Smooth muscle cell (in vitro differentiated cells): Measurements from ENCODE around the gene ZNF519. TPM values are rescaled to one million over a fixed set of nuclear protein-coding genes. Genes with fewer than 3 reads are reported as not detected.
A peak's percentile ranks its signal among the peaks of the same experiment; 100 is the strongest.

Source experiments
- DNase-seq: peaks from one replicate; lab custom pipeline; 2025; ENCODE audit not compliant: unreplicated experiment; lab: John Stamatoyannopoulos, UW
- H2AFZ ChIP-seq: fragments of 200-600 bp; sonication (generic); 2 replicates; pipeline ENCODE4 v1.6.0; 2016; ENCODE audit warnings: antibody characterized with exemption, low read depth, mild to moderate bottlenecking
- H3F3A ChIP-seq: fragments of 200-600 bp; sonication (generic); 2 replicates; pipeline ENCODE4 v1.6.0; 2017; ENCODE audit warnings: antibody characterized with exemption, low read depth
- H3K27ac ChIP-seq: fragments of 200-600 bp; sonication (generic); 2 replicates; pipeline ENCODE4 v1.5.1; 2016; ENCODE audit warnings: low read depth, mild to moderate bottlenecking
- H3K27me3 ChIP-seq: fragments of 200-600 bp; sonication (generic); 2 replicates; pipeline ENCODE4 v1.6.1; 2016; ENCODE audit warnings: low read depth, mild to moderate bottlenecking
- H3K36me3 ChIP-seq: fragments of 200-600 bp; sonication (generic); 2 replicates; pipeline ENCODE4 v1.5.1; 2016; ENCODE audit warnings: low read depth
- H3K4me1 ChIP-seq: fragments of 200-600 bp; sonication (generic); 2 replicates; pipeline ENCODE4 v1.5.1; 2016; ENCODE audit warnings: low read depth
- H3K4me2 ChIP-seq: fragments of 200-600 bp; sonication (generic); 2 replicates; pipeline ENCODE4 v1.6.0; 2016; ENCODE audit warnings: mild to moderate bottlenecking
- H3K4me3 ChIP-seq: fragments of 200-600 bp; sonication (generic); 2 replicates; pipeline ENCODE4 v1.5.1; 2016; ENCODE audit warnings: mild to moderate bottlenecking
- H3K79me2 ChIP-seq: fragments of 200-600 bp; sonication (generic); 2 replicates; pipeline ENCODE4 v1.6.0; 2016; ENCODE audit warnings: low read depth, mild to moderate bottlenecking
- H3K9ac ChIP-seq: fragments of 200-600 bp; sonication (generic); 2 replicates; pipeline ENCODE4 v1.6.0; 2016; ENCODE audit warnings: low read depth
- H3K9me3 ChIP-seq: fragments of 200-600 bp; sonication (generic); replicated peaks from 2 replicates; pipeline ENCODE4 v1.5.1; 2016; ENCODE audit warnings: low read depth
- H4K20me1 ChIP-seq: fragments of 200-600 bp; sonication (generic); 2 replicates; pipeline ENCODE4 v1.6.0; 2016; ENCODE audit warnings: low read depth
- CTCF ChIP-seq: fragments of 200-600 bp; sonication (generic); IDR thresholded peaks from 2 replicates; pipeline ENCODE4 v1.5.1; 2017; ENCODE audit warnings: borderline replicate concordance, mild to moderate bottlenecking, antibody characterized with exemption; ENCODE audit not compliant: insufficient read depth, poor library complexity, severe bottlenecking
- WGBS: methylation state at CpG from one replicate; pipeline ENCODE4 v1.1.7; 2016; ENCODE audit warnings: low lambda C conversion rate; 5-methylcytosine and 5-hydroxymethylcytosine counted together
- polyA plus RNA-seq: library from polyadenylated mRNA; unstranded; fragments of >200 nt; fragmentation: Nextera tagmentation; extraction: Ambion mirVana; gene quantifications from 2 replicates; pipeline ENCODE4 v1.2.1, GENCODE V29; 2016
- total RNA-seq: library from RNA; depleted of rRNA; stranded (reverse); fragments of >200 nt; gene quantifications from 2 replicates; pipeline ENCODE4 v1.2.3, GENCODE V29; 2014

The ZNF519 gene
- total and polyA plus RNA-seq, 2 experiments from 2014 or later = 2.2 to 7.0 TPM

GRCh38 chr18:14086458-14087231, 45.6 kb downstream of the ZNF519 start:
- no peak overlapping the region for H3K27ac ChIP-seq
- H3K9ac ChIP-seq = no peak overlapping the region
- no peaks in the 10 kb centered on the region for H3K36me3 ChIP-seq
- no peak for DNase-seq
- WGBS = 39% methylated on average over 9 of the region's 9 CpGs
- no peak overlapping the region for H3K4me3 ChIP-seq
- H3K27me3 ChIP-seq = no peaks in the 10 kb centered on the region
- H3K4me1 ChIP-seq = no peaks in the 10 kb centered on the region
- H3K79me2 ChIP-seq = no peaks in the 10 kb centered on the region
- no peaks in the 10 kb centered on the region for H4K20me1 ChIP-seq
- H3K4me2 ChIP-seq = peak overlapping the region; percentile 62
- H3K9me3 ChIP-seq = no peaks in the 10 kb centered on the region
- TF ChIP-seq CTCF = peak; percentile 87
- no peaks in the 10 kb centered on the region for H3F3A ChIP-seq
- H2AFZ ChIP-seq = no peak overlapping the region

- DNase-seq = no peak
- no peak overlapping the region for H3K9ac ChIP-seq
- no peaks in the 10 kb centered on the region for H3K4me1 ChIP-seq
- H3K4me2 ChIP-seq = peak overlapping the region; percentile 62
- H3K9me3 ChIP-seq = no peaks in the 10 kb centered on the region
- no peaks in the 10 kb centered on the region for H4K20me1 ChIP-seq
- no peaks in the 10 kb centered on the region for H3K79me2 ChIP-seq
- 95% methylated on average over 9 of the region's 9 CpGs for WGBS
- no peaks in the 10 kb centered on the region for H3K36me3 ChIP-seq
- no peak for TF ChIP-seq CTCF
- H2AFZ ChIP-seq = no peak overlapping the region
- no peaks in the 10 kb centered on the region for H3K27me3 ChIP-seq
- no peak overlapping the region for H3K27ac ChIP-seq
- no peaks in the 10 kb centered on the region for H3F3A ChIP-seq
- no peak overlapping the region for H3K4me3 ChIP-seq
Observed at GRCh38 chr18:14085770-14086457, 46.3 kb downstream of the ZNF519 start.

GRCh38 chr18:14075196-14075595, 57.0 kb downstream of the ZNF519 start:
- Histone ChIP-seq H3K4me2 (no peak overlapping the region), H3K27ac (no peak overlapping the region), H3K4me3 (no peak overlapping the region), H3K27me3 (no peaks in the 10 kb centered on the region), H3K4me1 (no peaks in the 10 kb centered on the region), H3K9me3 (no peaks in the 10 kb centered on the region), H2AFZ (no peak overlapping the region), H3K9ac (no peak overlapping the region), H3K79me2 (no peaks in the 10 kb centered on the region), H3K36me3 (no peaks in the 10 kb centered on the region), H3F3A (no peaks in the 10 kb centered on the region), H4K20me1 (no peaks in the 10 kb centered on the region)
- 93% methylated on average over 3 of the region's 3 CpGs for WGBS
- DNase-seq = no peak
- no peak for TF ChIP-seq CTCF
